HG03196 (cell line): ENCODE results near the gene RING1.

Experiments
- ATAC-seq: cut with Tn5 transposase; IDR thresholded peaks from one replicate; pipeline ENCODE4 v1.9.1; 2021; ENCODE audit not compliant: unreplicated experiment

RING1 gene

GRCh38 chr6:33171880-33172687, 36.2 kb upstream of the RING1 start:
- no peak for ATAC-seq

- ATAC-seq: no peak
Observed at GRCh38 chr6:33172688-33173534, 35.4 kb upstream of the RING1 start.

GRCh38 chr6:33173535-33174180, 34.6 kb upstream of the RING1 start:
- no peak for ATAC-seq

GRCh38 chr6:33174784-33175183, 33.5 kb upstream of the RING1 start:
- no peak for ATAC-seq

- no peak for ATAC-seq
Observed at GRCh38 chr6:33175436-33176069, 32.7 kb upstream of the RING1 start.

GRCh38 chr6:33176906-33177305, 31.4 kb upstream of the RING1 start:
- ATAC-seq: no peak

GRCh38 chr6:33177552-33178446, 30.5 kb upstream of the RING1 start:
- ATAC-seq: no peak

- ATAC-seq: no peak
Observed at GRCh38 chr6:33178755-33179475, 29.4 kb upstream of the RING1 start.

GRCh38 chr6:33181141-33181540, 27.2 kb upstream of the RING1 start:
- ATAC-seq: no peak

- no peak for ATAC-seq
Observed at GRCh38 chr6:33183071-33183683, 25.1 kb upstream of the RING1 start.

- no peak for ATAC-seq
Observed at GRCh38 chr6:33185190-33185589, 23.1 kb upstream of the RING1 start.

GRCh38 chr6:33185654-33186187, 22.6 kb upstream of the RING1 start:
- ATAC-seq: no peak

- ATAC-seq: no peak
Observed at GRCh38 chr6:33187809-33188208, 20.5 kb upstream of the RING1 start.

- ATAC-seq: no peak
Observed at GRCh38 chr6:33189164-33189563, 19.1 kb upstream of the RING1 start.

GRCh38 chr6:33189625-33190448, 18.5 kb upstream of the RING1 start:
- ATAC-seq: no peak

GRCh38 chr6:33190504-33191107, 17.7 kb upstream of the RING1 start:
- no peak for ATAC-seq

- no peak for ATAC-seq
Observed at GRCh38 chr6:33191383-33192104, 16.8 kb upstream of the RING1 start.
